ENCODE data around the gene SYPL1.

SYPL1 gene

GRCh38 chr7:106057962-106058927, 53.9 kb downstream of the SYPL1 start:
- H3K36me3 ChIP-seq (replicated peaks in 1 of 2; ENCODE audit: control insufficient read depth in 2 of 2, insufficient read depth in 2 of 2, low read length in 2 of 2), result no peaks in the 10 kb centered on the region
- no peak overlapping the region for H3K14ac ChIP-seq (ENCODE audit: low read length)
- H2AFZ ChIP-seq (ENCODE audit: low read length), result peak overlapping the region; percentile 98
- H3K4me1 ChIP-seq (ENCODE audit: control insufficient read depth in 2 of 2, insufficient read depth in 1 of 2, low read depth in 1 of 2, low read length in 2 of 2), result peaks cover 8 to 11% of the 10 kb centered on the region in 2 donors
- no peak overlapping the region for H3K4me2 ChIP-seq (ENCODE audit: insufficient read depth, low read length, poor library complexity, severe bottlenecking)
- no peak for DNase-seq (ENCODE audit: low spot score)
- peak overlapping the region; percentile 21 for H4K8ac ChIP-seq (ENCODE audit: low read depth, low read length)
- no peak overlapping the region for H2BK5ac ChIP-seq (ENCODE audit: low read length)
- H3K9ac ChIP-seq (ENCODE audit: low read depth, low read length, poor library complexity), result no peak overlapping the region
- no peak overlapping the region for H3K23ac ChIP-seq (ENCODE audit: low read depth, low read length, poor library complexity)
- H2BK15ac ChIP-seq (ENCODE audit: low read length), result no peak overlapping the region
- H3K9me3 ChIP-seq (replicated peaks in 1 of 2; ENCODE audit: control insufficient read depth in 2 of 2, insufficient read depth in 1 of 2, low read depth in 1 of 2, low read length in 2 of 2), result peaks cover 3 to 16% of the 10 kb centered on the region in 2 donors
- no peaks in the 10 kb centered on the region for H3K79me1 ChIP-seq (ENCODE audit: low read depth, low read length)
- no peak overlapping the region for H2BK12ac ChIP-seq (ENCODE audit: low read length)
- H3K27ac ChIP-seq (replicated peaks; ENCODE audit: low read length), result no peak overlapping the region
- no CpG with 5 or more reads among the region's 19 CpGs for WGBS, 2 donors (ENCODE audit: extremely low coverage in 2 of 2, insufficient read length in 2 of 2, insufficient replicate concordance in 1 of 2)
- H3K18ac ChIP-seq (ENCODE audit: low read length), result peak overlapping the region; percentile 31
- H2BK120ac ChIP-seq (ENCODE audit: low read depth, low read length), result no peak overlapping the region
- H2AK5ac ChIP-seq (ENCODE audit: low read depth, low read length), result no peak overlapping the region
- H3K4ac ChIP-seq (ENCODE audit: low read length), result no peak overlapping the region
- H3K4me3 ChIP-seq (ENCODE audit: low read length in 2 of 2), result peak overlapping the region in 1 of 2 donors; percentile 32
- H4K91ac ChIP-seq (ENCODE audit: low read depth, low read length, poor library complexity), result no peak overlapping the region
- peaks cover 0 to 5% (median 0%) of the 10 kb centered on the region in 3 experiments for H3K27me3 ChIP-seq (ENCODE audit: control insufficient read depth in 3 of 3, insufficient read depth in 3 of 3, low read depth in 1 of 3, low read length in 3 of 3)

- WGBS, 2 donors (ENCODE audit: extremely low coverage in 2 of 2, insufficient read length in 2 of 2, insufficient replicate concordance in 1 of 2), result no CpG with 5 or more reads among the region's 10 CpGs
- Histone ChIP-seq H3K9me3 (replicated peaks in 1 of 2; ENCODE audit: control insufficient read depth in 2 of 2, insufficient read depth in 1 of 2, low read depth in 1 of 2, low read length in 2 of 2) (peaks cover 3 to 16% of the 10 kb centered on the region in 2 donors), H3K4me2 (ENCODE audit: insufficient read depth, low read length, poor library complexity, severe bottlenecking) (no peak overlapping the region), H3K9ac (ENCODE audit: low read depth, low read length, poor library complexity) (no peak overlapping the region), H2BK12ac (ENCODE audit: low read length) (no peak overlapping the region), H3K4me3 (ENCODE audit: low read length in 2 of 2) (no peak overlapping the region), H3K27me3 (ENCODE audit: control insufficient read depth in 3 of 3, insufficient read depth in 3 of 3, low read depth in 1 of 3, low read length in 3 of 3) (peaks cover 0 to 5% (median 0%) of the 10 kb centered on the region in 3 experiments), H3K27ac (replicated peaks; ENCODE audit: low read length) (no peak overlapping the region), H3K36me3 (replicated peaks in 1 of 2; ENCODE audit: control insufficient read depth in 2 of 2, insufficient read depth in 2 of 2, low read length in 2 of 2) (no peaks in the 10 kb centered on the region), H3K23ac (ENCODE audit: low read depth, low read length, poor library complexity) (no peak overlapping the region), H2BK15ac (ENCODE audit: low read length) (no peak overlapping the region), H3K79me1 (ENCODE audit: low read depth, low read length) (no peaks in the 10 kb centered on the region), H4K91ac (ENCODE audit: low read depth, low read length, poor library complexity) (no peak overlapping the region), H2BK5ac (ENCODE audit: low read length) (no peak overlapping the region), H3K18ac (ENCODE audit: low read length) (no peak overlapping the region), H3K4ac (ENCODE audit: low read length) (no peak overlapping the region), H4K8ac (ENCODE audit: low read depth, low read length) (no peak overlapping the region), H3K14ac (ENCODE audit: low read length) (no peak overlapping the region), H2BK120ac (ENCODE audit: low read depth, low read length) (no peak overlapping the region), H2AFZ (ENCODE audit: low read length) (peak overlapping the region; percentile 98), H3K4me1 (ENCODE audit: control insufficient read depth in 2 of 2, insufficient read depth in 1 of 2, low read depth in 1 of 2, low read length in 2 of 2) (peaks cover 8 to 9% of the 10 kb centered on the region in 2 donors), H2AK5ac (ENCODE audit: low read depth, low read length) (no peak overlapping the region)
- DNase-seq (ENCODE audit: low spot score), result no peak
Observed at GRCh38 chr7:106057204-106057961, 54.7 kb downstream of the SYPL1 start.

- no peak overlapping the region for H2BK12ac ChIP-seq (ENCODE audit: low read length)
- H2BK15ac ChIP-seq (ENCODE audit: low read length), result no peak overlapping the region
- no peak overlapping the region for H3K4me3 ChIP-seq (ENCODE audit: low read length in 2 of 2)
- H3K9ac ChIP-seq (ENCODE audit: low read depth, low read length, poor library complexity), result no peak overlapping the region
- no peak overlapping the region for H4K8ac ChIP-seq (ENCODE audit: low read depth, low read length)
- H2AFZ ChIP-seq (ENCODE audit: low read length), result peak overlapping the region; percentile 61
- H3K18ac ChIP-seq (ENCODE audit: low read length), result no peak overlapping the region
- no peak overlapping the region for H2BK5ac ChIP-seq (ENCODE audit: low read length)
- H3K79me1 ChIP-seq (ENCODE audit: low read depth, low read length), result no peaks in the 10 kb centered on the region
- peaks cover 0 to 5% (median 0%) of the 10 kb centered on the region in 3 experiments for H3K27me3 ChIP-seq (ENCODE audit: control insufficient read depth in 3 of 3, insufficient read depth in 3 of 3, low read depth in 1 of 3, low read length in 3 of 3)
- peaks cover 8 to 9% of the 10 kb centered on the region in 2 donors for H3K4me1 ChIP-seq (ENCODE audit: control insufficient read depth in 2 of 2, insufficient read depth in 1 of 2, low read depth in 1 of 2, low read length in 2 of 2)
- H2AK5ac ChIP-seq (ENCODE audit: low read depth, low read length), result no peak overlapping the region
- no peak overlapping the region for H3K4me2 ChIP-seq (ENCODE audit: insufficient read depth, low read length, poor library complexity, severe bottlenecking)
- no peak for DNase-seq (ENCODE audit: low spot score)
- WGBS, 2 donors (ENCODE audit: extremely low coverage in 2 of 2, insufficient read length in 2 of 2, insufficient replicate concordance in 1 of 2), result no CpG with 5 or more reads among the region's 9 CpGs
- no peaks in the 10 kb centered on the region for H3K36me3 ChIP-seq (replicated peaks in 1 of 2; ENCODE audit: control insufficient read depth in 2 of 2, insufficient read depth in 2 of 2, low read length in 2 of 2)
- H3K4ac ChIP-seq (ENCODE audit: low read length), result no peak overlapping the region
- no peak overlapping the region for H3K14ac ChIP-seq (ENCODE audit: low read length)
- H2BK120ac ChIP-seq (ENCODE audit: low read depth, low read length), result no peak overlapping the region
- H3K9me3 ChIP-seq (replicated peaks in 1 of 2; ENCODE audit: control insufficient read depth in 2 of 2, insufficient read depth in 1 of 2, low read depth in 1 of 2, low read length in 2 of 2), result peaks cover 3 to 15% of the 10 kb centered on the region in 2 donors
- H3K27ac ChIP-seq (replicated peaks; ENCODE audit: low read length), result no peak overlapping the region
- H3K23ac ChIP-seq (ENCODE audit: low read depth, low read length, poor library complexity), result no peak overlapping the region
- no peak overlapping the region for H4K91ac ChIP-seq (ENCODE audit: low read depth, low read length, poor library complexity)
Observed at GRCh38 chr7:106056513-106057203, 55.5 kb downstream of the SYPL1 start.

Measured in neuronal stem cell (in vitro differentiated cells).